Measurements from ENCODE around the gene EIF4G2.

Gene EIF4G2

GRCh38 chr11:10808235-10808552, 532 bp downstream of the EIF4G2 start:
- DNase-seq (ENCODE audit: low spot score), result no peak

DNA sequence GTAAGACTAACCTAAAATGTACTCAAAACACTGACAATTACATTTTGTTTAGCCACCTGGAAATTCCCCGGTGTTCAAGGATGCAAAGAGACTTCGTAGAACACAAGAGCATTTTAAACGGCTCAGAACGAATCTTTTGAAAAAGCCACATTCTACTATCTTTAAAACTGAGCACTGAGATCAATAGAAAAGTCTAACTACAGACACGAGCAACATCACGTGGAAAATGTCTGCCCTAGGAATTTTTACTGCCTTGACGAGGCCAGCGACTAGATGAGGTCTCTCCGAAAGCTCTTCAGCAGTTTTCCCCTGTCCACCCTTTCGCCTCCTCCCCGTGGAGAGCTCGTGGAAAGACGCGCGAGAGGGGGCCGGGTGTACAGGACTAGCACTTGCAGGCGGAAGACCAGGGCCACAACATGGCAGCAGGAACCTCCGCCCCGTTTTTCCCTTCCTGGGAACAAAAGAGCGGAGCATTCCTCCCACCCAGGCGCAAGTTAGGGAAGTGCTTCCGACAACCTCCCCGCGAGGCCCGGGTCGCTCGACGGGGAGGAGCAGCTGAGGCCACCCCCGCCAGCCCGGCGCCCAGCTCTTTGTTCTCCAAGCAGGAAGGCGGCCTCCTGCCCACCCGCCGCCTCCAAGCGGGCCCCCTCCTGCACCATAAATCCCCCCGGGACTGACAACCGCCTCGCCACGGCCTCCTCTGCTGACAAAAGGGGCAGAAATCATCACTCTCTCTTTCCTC, 1.1 kb downstream of the EIF4G2 start:
- peak; percentile 31 for DNase-seq (ENCODE audit: low spot score)

- DNase-seq (ENCODE audit: low spot score), result no peak
These were observed 2.5 kb downstream of the EIF4G2 start for GRCh38 chr11:10806206-10806605.

DNA sequence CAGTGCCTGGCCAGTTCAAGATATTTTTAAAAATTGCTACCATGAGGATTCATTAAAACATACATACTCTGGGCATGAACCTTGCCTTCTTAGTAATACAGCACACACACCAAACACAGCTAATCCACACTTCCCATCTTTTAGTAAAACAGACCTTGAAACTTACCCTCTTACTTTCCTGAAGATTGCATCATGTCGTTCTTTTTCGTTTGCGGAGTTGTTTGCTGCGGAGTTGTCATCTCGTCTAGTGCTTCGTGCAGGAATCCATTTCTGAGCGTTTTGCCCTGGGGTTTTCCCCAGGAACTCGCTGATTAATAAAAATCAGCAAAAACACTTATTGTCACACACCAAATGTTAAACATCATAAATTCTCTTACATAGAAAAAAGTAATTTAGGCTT, 3.0 kb downstream of the EIF4G2 start:
- no peak for DNase-seq (ENCODE audit: low spot score)

DNA sequence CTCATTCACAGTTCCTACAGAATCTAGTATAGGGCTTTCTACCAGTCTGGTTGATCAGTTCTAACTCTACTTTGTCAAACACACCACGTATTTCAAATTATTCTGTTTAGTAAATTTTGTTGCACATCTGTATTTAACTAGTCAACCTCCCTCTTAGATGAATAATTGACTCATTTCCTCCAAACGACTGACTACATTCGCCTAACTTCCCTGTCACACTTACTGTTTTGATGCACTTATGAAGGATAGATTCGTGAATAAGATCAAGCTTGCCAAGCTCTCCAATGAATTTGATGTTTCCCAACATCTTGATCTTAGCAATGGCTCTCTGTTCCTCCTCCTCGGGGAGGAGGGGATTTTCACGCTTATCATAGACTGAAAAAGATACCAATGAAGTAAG, 5.0 kb downstream of the EIF4G2 start:
- no peak for DNase-seq (ENCODE audit: low spot score)

DNA sequence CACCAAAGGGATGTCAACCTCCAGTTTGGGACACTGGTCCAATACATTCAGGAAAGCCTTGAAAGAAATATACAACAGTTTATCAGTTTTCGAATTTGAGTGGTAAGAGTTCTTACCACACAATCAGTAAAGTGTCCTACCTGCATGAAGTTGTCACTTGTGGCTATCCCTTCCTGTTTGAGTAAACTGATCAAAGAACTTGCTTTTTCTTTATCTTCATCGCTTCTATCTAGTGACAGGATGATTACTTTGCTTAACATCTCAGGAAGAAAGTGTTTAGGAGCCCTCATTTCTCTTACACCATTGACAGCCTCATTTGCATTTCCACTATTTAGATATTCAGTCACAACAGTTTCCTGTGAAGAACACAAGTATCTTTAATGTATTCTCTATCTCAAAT, 8.4 kb downstream of the EIF4G2 start:
- DNase-seq (ENCODE audit: low spot score), result no peak

GRCh38 chr11:10798330-10798928, 10.3 kb downstream of the EIF4G2 start:
- DNase-seq (ENCODE audit: low spot score), result no peak

- DNase-seq (ENCODE audit: low spot score), result no peak
These were observed 11.2 kb downstream of the EIF4G2 start for GRCh38 chr11:10797531-10797930.

- DNase-seq (ENCODE audit: low spot score), result peak; percentile 34
These were observed 11.7 kb downstream of the EIF4G2 start for GRCh38 chr11:10797001-10797400.

- no peak for DNase-seq (ENCODE audit: low spot score)
These were observed 12.5 kb downstream of the EIF4G2 start for GRCh38 chr11:10796191-10796590.

GRCh38 chr11:10793470-10794255, 15.1 kb downstream of the EIF4G2 start:
- no peak for DNase-seq (ENCODE audit: low spot score)

- peak; percentile 82 for DNase-seq (ENCODE audit: low spot score)
These were observed 16.2 kb downstream of the EIF4G2 start for GRCh38 chr11:10792385-10793068.

DNA sequence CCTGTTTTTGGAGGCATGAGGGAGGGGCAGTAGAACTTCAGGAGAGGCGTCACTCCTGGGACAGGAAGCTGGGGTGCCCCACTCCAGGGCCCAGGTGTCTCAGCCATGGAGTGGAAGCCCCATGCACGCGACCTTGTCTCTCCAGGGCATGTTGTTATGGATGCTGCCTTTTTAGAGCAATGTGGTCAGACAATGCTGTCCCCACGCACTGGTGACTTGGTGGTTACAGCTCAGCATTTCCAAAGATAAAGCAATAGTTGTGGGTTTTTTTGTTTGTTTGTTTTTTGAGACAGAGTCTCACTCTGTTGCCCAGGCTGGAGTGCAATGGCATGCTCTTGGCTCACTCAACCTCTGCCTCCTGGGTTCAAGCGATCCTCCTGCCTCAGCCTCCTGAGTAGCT, 22.3 kb downstream of the EIF4G2 start:
- DNase-seq (ENCODE audit: low spot score), result no peak

GRCh38 chr11:10785146-10785474, 23.6 kb downstream of the EIF4G2 start:
- no peak for DNase-seq (ENCODE audit: low spot score)

GRCh38 chr11:10784232-10785145, 24.2 kb downstream of the EIF4G2 start:
- no peak for DNase-seq (ENCODE audit: low spot score)

- DNase-seq (ENCODE audit: low spot score), result no peak
These were observed 28.7 kb downstream of the EIF4G2 start for GRCh38 chr11:10780040-10780439.

GRCh38 chr11:10779086-10779485, 29.6 kb downstream of the EIF4G2 start:
- no peak for DNase-seq (ENCODE audit: low spot score)

DNA sequence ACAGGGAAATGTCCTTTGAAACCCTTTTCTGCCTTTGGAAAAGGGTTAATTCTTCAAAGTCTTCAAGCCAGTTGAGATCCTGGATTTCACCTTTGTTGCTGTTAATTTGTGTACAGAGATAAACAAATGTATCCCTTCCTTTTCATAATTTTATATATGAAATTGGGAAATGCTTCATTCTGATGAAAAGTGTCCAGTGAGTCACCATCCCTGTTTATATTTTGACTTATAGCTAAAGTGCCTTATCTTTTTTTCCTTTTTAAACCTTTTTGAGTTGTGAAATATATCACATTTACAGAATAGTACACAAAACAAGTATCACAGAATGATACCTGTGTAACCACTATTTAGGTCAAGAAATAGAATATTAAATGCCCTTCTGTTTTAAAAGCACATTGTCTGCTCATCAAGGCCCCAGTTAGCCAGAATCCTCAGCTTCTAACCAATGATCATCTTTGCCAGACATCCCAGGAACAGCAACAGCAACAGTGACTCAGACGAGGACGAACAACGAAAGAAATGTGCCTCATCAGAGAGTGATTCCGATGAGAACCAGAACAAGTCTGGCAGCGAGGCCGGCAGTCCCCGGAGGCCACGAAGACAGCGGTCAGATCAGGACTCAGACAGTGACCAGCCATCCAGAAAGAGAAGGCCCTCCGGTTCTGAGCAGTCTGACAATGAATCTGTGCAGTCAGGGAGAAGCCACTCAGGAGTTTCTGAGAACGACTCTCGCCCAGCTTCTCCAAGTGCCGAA, 30.3 kb downstream of the EIF4G2 start:
- DNase-seq (ENCODE audit: low spot score), result no peak

DNA sequence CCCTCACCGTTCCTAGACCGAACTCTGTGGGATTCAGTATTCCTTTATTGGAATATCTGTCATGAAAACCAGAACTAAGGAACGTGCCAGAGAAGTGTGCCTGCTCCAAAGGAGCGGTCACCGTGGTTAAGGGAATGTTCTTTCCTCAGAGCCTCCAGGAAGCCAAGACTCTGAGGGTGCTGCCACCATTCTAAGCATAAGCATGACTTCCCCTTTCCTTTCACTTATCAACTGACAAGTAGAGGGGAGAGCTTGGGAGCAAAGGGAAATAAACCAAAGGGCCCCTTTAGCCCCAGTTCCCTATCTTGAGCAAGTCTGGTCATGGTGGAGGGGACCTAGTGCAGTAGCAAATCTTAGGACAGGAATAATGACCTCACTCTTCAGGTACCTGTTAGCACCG, 30.9 kb downstream of the EIF4G2 start:
- DNase-seq (ENCODE audit: low spot score), result no peak

- DNase-seq (ENCODE audit: low spot score), result no peak
These were observed 31.3 kb downstream of the EIF4G2 start for GRCh38 chr11:10777393-10777793.

GRCh38 chr11:10774811-10775210, 33.9 kb downstream of the EIF4G2 start:
- no peak for DNase-seq (ENCODE audit: low spot score)
